GM12875 (cell line): ENCODE data around the gene SYT7.

ENCODE experiments used
- H3K4me3 ChIP-seq: one replicate; pipeline ENCODE4 v1.5.1; 2011; ENCODE audit warnings: low read depth, low read length, control low read depth
- CTCF ChIP-seq: IDR thresholded peaks from 2 replicates; pipeline ENCODE4 v1.5.1; 2011; ENCODE audit warnings: low read depth, mild to moderate bottlenecking, control low read depth, inconsistent platforms, low read length, moderate library complexity, borderline replicate concordance; ENCODE audit not compliant: insufficient read depth

The SYT7 gene

GRCh38 chr11:61613870-61614269, 33.0 kb upstream of the SYT7 start:
- no peak for TF ChIP-seq CTCF
- no peak overlapping the region for H3K4me3 ChIP-seq

GRCh38 chr11:61613051-61613450, 32.2 kb upstream of the SYT7 start:
- H3K4me3 ChIP-seq = no peak overlapping the region
- TF ChIP-seq CTCF = no peak

GRCh38 chr11:61611309-61611708, 30.4 kb upstream of the SYT7 start:
- no peak overlapping the region for H3K4me3 ChIP-seq
- TF ChIP-seq CTCF = no peak

GRCh38 chr11:61610905-61611304, 30.0 kb upstream of the SYT7 start:
- no peak for TF ChIP-seq CTCF
- H3K4me3 ChIP-seq = no peak overlapping the region

- 0 out of 2 replicates have a peak, but pooled peaks have one; percentile 3 for TF ChIP-seq CTCF
- no peak overlapping the region for H3K4me3 ChIP-seq
Measured at GRCh38 chr11:61609980-61610366, 29.1 kb upstream of the SYT7 start.

GRCh38 chr11:61609000-61609979, 28.4 kb upstream of the SYT7 start:
- TF ChIP-seq CTCF = no peak

More at GRCh38 chr11:61609000-61609979, 28.4 kb upstream of the SYT7 start:
- H3K4me3 ChIP-seq = no peak overlapping the region
